Memory B cell (primary cell): ENCODE data around the gene RGS8.
A peak's percentile ranks its signal among the peaks of the same experiment; 100 is the strongest.

Source experiments
- ATAC-seq: fragments of 150-1000 bp; cut with Tn5 transposase; 2 replicates; pipeline ENCODE4 v1.10.0; 2021; ENCODE audit warnings: low read depth, mild to moderate bottlenecking, moderate library complexity
- DNase-seq, 2 donors: peaks; one replicate each; pipeline ENCODE4 v3.0.0; 2022; ENCODE audit warnings: low spot score in 2 of 2
- H3K27ac Mint-ChIP-seq: one replicate; pipeline ENCODE4 v1.8.0; 2022; ENCODE audit warnings: mild to moderate bottlenecking, moderate library complexity, mixed read lengths
- H3K27me3 Mint-ChIP-seq: one replicate; pipeline ENCODE4 v1.8.0; 2022; ENCODE audit warnings: mixed read lengths
- H3K36me3 Mint-ChIP-seq: one replicate; pipeline ENCODE4 v1.8.0; 2022; ENCODE audit warnings: mild to moderate bottlenecking, mixed read lengths
- H3K4me1 Mint-ChIP-seq: one replicate; pipeline ENCODE4 v1.8.0; 2022; ENCODE audit warnings: mixed read lengths
- H3K4me3 Mint-ChIP-seq: one replicate; pipeline ENCODE4 v1.8.0; 2022; ENCODE audit warnings: mild to moderate bottlenecking, moderate library complexity, mixed read lengths
- H3K9me3 Mint-ChIP-seq: one replicate; pipeline ENCODE4 v1.8.0; 2022; ENCODE audit warnings: mixed read lengths

RGS8 gene

GRCh38 chr1:182687361-182687760 is 3.0 kb upstream of the RGS8 start:
- no peaks in the 10 kb centered on the region for H3K36me3 Mint-ChIP-seq
- H3K9me3 Mint-ChIP-seq, result no peaks in the 10 kb centered on the region
- H3K4me3 Mint-ChIP-seq, result no peak overlapping the region
- H3K27ac Mint-ChIP-seq, result no peak overlapping the region
- H3K4me1 Mint-ChIP-seq, result peaks cover 3% of the 10 kb centered on the region
- peaks cover 6% of the 10 kb centered on the region for H3K27me3 Mint-ChIP-seq
- ATAC-seq (no peak), DNase-seq (no peak)

- no peaks in the 10 kb centered on the region for H3K9me3 Mint-ChIP-seq
- ATAC-seq (no peak), DNase-seq (no peak)
- no peaks in the 10 kb centered on the region for H3K36me3 Mint-ChIP-seq
- no peak overlapping the region for H3K4me3 Mint-ChIP-seq
- H3K27ac Mint-ChIP-seq, result no peak overlapping the region
- peaks cover 3% of the 10 kb centered on the region for H3K4me1 Mint-ChIP-seq
- peaks cover 6% of the 10 kb centered on the region for H3K27me3 Mint-ChIP-seq
These were observed 2.1 kb upstream of the RGS8 start for GRCh38 chr1:182686446-182686845.

- no peaks in the 10 kb centered on the region for H3K9me3 Mint-ChIP-seq
- H3K36me3 Mint-ChIP-seq, result no peaks in the 10 kb centered on the region
- H3K4me1 Mint-ChIP-seq, result peaks cover 3% of the 10 kb centered on the region
- DNase-seq (no peak), ATAC-seq (no peak)
- H3K27ac Mint-ChIP-seq, result no peak overlapping the region
- peaks cover 8% of the 10 kb centered on the region for H3K27me3 Mint-ChIP-seq
- no peak overlapping the region for H3K4me3 Mint-ChIP-seq
These were observed 828 bp upstream of the RGS8 start for GRCh38 chr1:182685215-182685614.

DNA sequence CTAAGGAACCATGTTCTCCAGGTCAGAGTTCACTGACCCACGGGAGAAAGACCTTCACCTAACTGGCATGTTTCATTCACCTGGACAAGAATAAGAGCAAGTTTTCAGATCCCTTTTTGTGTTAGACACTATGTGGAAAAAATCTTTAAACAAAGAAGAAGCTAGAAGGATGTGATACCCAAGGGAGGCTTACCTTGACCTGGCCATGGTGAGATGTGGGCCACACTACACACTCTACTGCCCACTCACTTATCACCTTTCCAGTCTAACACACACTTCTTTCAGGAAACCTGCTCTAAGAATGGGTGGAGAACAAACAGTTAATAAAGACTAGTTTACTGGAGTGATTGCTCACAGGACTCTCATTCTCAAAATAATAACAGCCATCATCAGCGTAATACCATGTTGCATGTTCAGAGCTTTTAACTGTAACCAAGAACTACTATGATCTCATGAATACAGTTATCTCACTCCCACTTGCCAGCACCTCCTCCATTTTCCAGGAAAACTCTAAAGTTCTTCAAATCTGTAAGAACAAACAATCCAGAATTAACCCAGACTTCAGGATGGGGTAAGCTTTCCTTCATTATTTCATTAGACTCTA is 1.4 kb downstream of the RGS8 start:
- H3K36me3 Mint-ChIP-seq, result no peaks in the 10 kb centered on the region
- H3K9me3 Mint-ChIP-seq, result no peaks in the 10 kb centered on the region
- no peaks in the 10 kb centered on the region for H3K4me1 Mint-ChIP-seq
- no peak overlapping the region for H3K27ac Mint-ChIP-seq
- DNase-seq (no peak), ATAC-seq (no peak)
- H3K4me3 Mint-ChIP-seq, result no peak overlapping the region
- H3K27me3 Mint-ChIP-seq, result peaks cover 7% of the 10 kb centered on the region

GRCh38 chr1:182682406-182682805 is 2.0 kb downstream of the RGS8 start:
- peaks cover 2% of the 10 kb centered on the region for H3K4me1 Mint-ChIP-seq
- H3K36me3 Mint-ChIP-seq, result no peaks in the 10 kb centered on the region
- H3K27me3 Mint-ChIP-seq, result peaks cover 7% of the 10 kb centered on the region
- no peak overlapping the region for H3K4me3 Mint-ChIP-seq
- ATAC-seq, result no peak
- H3K9me3 Mint-ChIP-seq, result no peaks in the 10 kb centered on the region
- no peak overlapping the region for H3K27ac Mint-ChIP-seq
- DNase-seq, result no peak

- no peak overlapping the region for H3K4me3 Mint-ChIP-seq
- H3K27me3 Mint-ChIP-seq, result peaks cover 7% of the 10 kb centered on the region
- H3K4me1 Mint-ChIP-seq, result peaks cover 7% of the 10 kb centered on the region
- H3K27ac Mint-ChIP-seq, result no peak overlapping the region
- ATAC-seq (no peak), DNase-seq (no peak)
- H3K36me3 Mint-ChIP-seq, result no peaks in the 10 kb centered on the region
- H3K9me3 Mint-ChIP-seq, result no peaks in the 10 kb centered on the region
These were observed 2.8 kb downstream of the RGS8 start for GRCh38 chr1:182681568-182681912.

DNA sequence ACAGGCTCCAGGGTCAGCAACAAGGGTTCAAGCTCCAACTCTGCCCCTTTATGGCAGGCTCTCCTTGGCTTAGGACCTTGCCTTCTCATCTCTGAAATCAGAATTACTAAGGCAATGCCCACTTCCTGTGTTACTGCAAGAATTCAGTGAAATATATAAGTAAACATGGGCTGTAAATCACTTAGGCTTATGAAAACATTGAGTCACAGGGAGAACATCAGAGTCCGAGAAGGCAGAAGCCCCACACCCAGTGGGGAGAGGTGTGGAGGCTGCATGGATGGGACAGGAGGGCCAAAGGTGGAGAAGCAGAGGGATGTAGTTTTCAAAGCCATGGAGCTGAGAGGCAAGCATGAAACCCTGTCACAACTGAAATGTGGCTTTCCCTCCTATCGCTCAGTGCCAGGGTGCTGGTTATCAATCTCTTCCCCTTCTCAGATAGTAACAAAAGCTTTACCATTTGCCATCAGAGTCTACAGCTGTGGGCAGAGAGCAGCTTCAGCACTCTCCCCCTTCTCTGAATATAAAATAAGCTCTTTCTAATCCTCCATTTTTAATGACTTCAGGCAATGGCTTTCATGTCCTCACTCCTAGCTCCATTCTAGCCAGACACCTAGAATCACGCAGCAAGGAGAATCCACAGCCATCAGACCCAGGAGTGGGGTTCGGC is 3.4 kb downstream of the RGS8 start:
- Mint-ChIP-seq H3K36me3 (no peaks in the 10 kb centered on the region), H3K4me3 (no peak overlapping the region), H3K27ac (no peak overlapping the region), H3K9me3 (no peaks in the 10 kb centered on the region), H3K4me1 (peaks cover 10% of the 10 kb centered on the region), H3K27me3 (peaks cover 7% of the 10 kb centered on the region)
- DNase-seq, result no peak
- no peak for ATAC-seq

DNA sequence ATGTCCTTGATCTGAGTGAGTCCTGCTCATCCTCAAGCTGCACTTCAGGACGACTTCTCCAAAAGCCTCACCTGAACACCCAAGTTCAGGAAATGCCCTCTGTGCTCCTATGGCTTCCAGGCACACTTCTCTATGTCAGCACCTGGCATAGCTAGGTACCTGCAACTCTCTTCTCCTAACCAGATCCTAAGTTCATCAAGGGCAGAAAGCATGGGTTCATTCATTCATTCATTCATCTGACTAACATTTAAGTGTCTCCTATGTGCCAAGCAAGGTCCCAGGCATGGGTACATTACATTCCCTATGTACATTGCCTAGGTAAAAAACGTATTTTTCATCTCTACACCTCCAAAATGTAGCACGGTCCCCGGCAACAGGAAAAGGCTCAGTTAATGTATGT is 4.0 kb downstream of the RGS8 start:
- no peak overlapping the region for H3K27ac Mint-ChIP-seq
- H3K9me3 Mint-ChIP-seq, result no peaks in the 10 kb centered on the region
- DNase-seq (no peak), ATAC-seq (no peak)
- H3K27me3 Mint-ChIP-seq, result peaks cover 7% of the 10 kb centered on the region
- no peak overlapping the region for H3K4me3 Mint-ChIP-seq
- H3K36me3 Mint-ChIP-seq, result no peaks in the 10 kb centered on the region
- peaks cover 10% of the 10 kb centered on the region for H3K4me1 Mint-ChIP-seq

- no peak for ATAC-seq
These were observed 4.7 kb downstream of the RGS8 start for GRCh38 chr1:182679684-182680083.

DNA sequence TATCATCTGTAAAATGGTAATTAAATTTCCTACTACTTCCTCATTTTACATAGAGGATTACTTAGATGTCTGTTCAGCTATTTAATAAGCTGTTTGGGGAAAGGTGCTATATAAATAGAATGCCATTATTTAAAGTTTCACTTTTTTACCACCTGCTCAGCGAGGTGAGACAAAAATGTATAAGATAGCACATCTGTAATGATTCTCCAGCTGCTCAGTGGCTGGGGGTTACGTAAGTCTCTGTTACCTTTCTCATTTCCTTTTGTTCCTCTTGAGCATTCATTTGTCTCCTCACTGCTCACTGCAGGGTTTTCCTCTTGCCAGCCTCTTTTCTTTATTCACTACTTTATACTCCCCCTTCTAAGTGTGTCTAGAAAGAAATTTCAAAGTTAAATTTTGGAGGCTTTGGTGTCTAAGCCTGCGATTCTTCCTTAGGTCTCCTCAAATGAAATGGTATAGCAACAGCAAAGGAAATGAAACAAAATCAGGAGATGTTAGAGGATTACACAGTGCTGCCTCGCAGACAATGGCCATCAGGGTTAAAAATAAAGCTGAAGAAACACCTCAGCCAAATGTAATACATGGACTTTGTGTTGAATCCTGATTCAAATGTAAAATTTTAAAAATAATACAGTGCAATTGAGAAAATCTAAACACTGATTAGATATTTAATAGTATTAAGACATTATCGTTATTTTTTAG is 6.8 kb downstream of the RGS8 start:
- H3K36me3 Mint-ChIP-seq, result no peaks in the 10 kb centered on the region
- H3K4me3 Mint-ChIP-seq, result peak overlapping the region; percentile 27
- peaks cover 7% of the 10 kb centered on the region for H3K27me3 Mint-ChIP-seq
- peaks cover 13% of the 10 kb centered on the region for H3K4me1 Mint-ChIP-seq
- ATAC-seq (peak; percentile 79), DNase-seq (peak in 1 of 2 donors; percentile 5)
- H3K27ac Mint-ChIP-seq, result no peak overlapping the region
- no peaks in the 10 kb centered on the region for H3K9me3 Mint-ChIP-seq

More at GRCh38 chr1:182679684-182680083, 4.7 kb downstream of the RGS8 start:
- Mint-ChIP-seq H3K27me3 (peaks cover 8% of the 10 kb centered on the region), H3K36me3 (no peaks in the 10 kb centered on the region), H3K9me3 (no peaks in the 10 kb centered on the region), H3K27ac (no peak overlapping the region), H3K4me1 (peaks cover 10% of the 10 kb centered on the region), H3K4me3 (no peak overlapping the region)
- no peak for DNase-seq

DNA sequence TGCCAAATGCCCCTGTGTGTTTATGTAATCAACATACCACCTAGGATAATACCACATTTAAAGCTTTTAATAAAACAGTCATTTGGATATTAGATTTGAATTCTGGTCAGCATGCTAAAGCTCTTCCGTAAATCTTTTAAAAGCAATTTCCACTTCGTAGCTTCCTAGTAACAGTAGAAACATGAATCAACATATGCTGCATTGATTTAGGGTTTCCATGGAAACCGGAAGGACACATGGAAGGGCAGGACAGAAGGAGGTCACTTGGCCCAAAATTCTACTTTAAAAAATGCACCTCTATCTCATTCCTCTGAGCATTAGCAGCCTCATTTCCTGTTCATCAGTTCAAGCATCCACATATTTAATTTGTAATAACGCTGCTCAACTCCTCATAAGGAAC is 8.1 kb downstream of the RGS8 start:
- peaks cover 16% of the 10 kb centered on the region for H3K4me1 Mint-ChIP-seq
- ATAC-seq (peak; percentile 14), DNase-seq (no peak)
- H3K27ac Mint-ChIP-seq, result no peak overlapping the region
- H3K27me3 Mint-ChIP-seq, result peaks cover 10% of the 10 kb centered on the region
- H3K36me3 Mint-ChIP-seq, result no peaks in the 10 kb centered on the region
- no peaks in the 10 kb centered on the region for H3K9me3 Mint-ChIP-seq
- no peak overlapping the region for H3K4me3 Mint-ChIP-seq

DNA sequence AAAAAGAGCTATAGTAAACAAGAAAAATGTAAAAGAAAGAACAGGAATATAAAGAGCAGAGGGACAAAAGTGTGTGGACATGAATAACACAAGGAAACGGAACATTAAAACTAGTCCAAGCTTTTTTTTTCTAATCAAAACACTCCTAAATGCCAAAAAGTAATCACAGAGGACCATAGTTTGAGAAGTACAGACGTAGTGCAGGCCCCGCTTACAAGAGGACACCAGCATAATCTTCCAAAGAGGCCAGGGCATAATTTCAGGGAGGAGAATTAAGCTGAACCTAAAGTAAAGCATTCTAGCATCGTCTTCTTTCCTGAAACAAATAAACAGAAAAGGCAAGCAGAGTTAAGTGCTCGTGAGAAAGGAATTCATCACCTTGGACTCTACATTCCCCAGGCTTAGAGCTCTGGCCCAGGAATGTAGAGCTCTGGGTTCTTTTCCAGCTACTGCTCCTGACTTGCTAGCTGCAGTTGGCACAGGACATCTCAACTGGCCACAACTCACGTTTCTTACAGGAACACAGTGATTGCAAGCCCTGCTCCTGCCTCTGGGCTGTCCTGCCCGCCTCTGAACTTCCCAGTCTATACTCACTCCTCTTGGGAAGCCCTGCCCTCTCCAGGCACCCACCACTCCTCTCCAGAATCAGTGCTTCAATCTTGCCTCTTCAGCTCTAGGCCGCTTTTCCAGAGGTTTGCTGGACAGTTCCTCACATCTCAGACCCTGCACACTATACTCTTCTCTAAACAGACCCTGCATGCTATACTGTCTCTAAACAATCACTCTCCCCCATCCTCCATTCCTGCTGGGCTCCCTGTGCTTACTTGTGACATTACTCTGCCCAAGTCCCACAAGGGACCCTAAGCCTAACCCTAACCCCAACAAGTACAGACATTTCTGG is 9.8 kb downstream of the RGS8 start:
- DNase-seq, result no peak
- ATAC-seq, result no peak
- Mint-ChIP-seq H3K36me3 (no peaks in the 10 kb centered on the region), H3K4me3 (no peak overlapping the region), H3K27ac (no peak overlapping the region), H3K27me3 (peaks cover 7% of the 10 kb centered on the region), H3K4me1 (peaks cover 16% of the 10 kb centered on the region), H3K9me3 (no peaks in the 10 kb centered on the region)

DNA sequence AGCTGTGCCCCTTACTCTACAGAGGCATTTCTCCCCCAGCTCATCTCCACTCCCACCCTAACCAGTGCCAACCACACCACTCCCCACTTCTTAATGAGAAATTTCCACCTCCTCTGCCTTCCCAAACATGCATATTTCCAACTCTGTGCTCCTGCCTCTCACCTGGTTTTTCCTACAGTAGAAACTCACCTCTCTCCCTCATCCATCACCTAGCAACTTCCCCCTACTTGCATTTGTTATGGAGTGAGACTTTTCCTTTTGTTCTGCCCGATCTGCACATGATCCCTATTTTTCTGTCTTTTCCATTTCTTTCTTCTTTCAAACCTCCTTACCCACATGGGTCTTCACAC is 11.9 kb downstream of the RGS8 start:
- no peaks in the 10 kb centered on the region for H3K9me3 Mint-ChIP-seq
- H3K36me3 Mint-ChIP-seq, result no peaks in the 10 kb centered on the region
- no peak for ATAC-seq
- H3K4me1 Mint-ChIP-seq, result peaks cover 14% of the 10 kb centered on the region
- H3K27me3 Mint-ChIP-seq, result peaks cover 7% of the 10 kb centered on the region
- no peak for DNase-seq
- H3K4me3 Mint-ChIP-seq, result no peak overlapping the region
- no peak overlapping the region for H3K27ac Mint-ChIP-seq
